Loucy (cell line): ENCODE measurements around the gene SLC22A23.

Experiments
- H2AFZ ChIP-seq: fragments of 200-600 bp; sonication (generic); 2 replicates; pipeline ENCODE4 v1.6.0; 2016; ENCODE audit warnings: antibody characterized with exemption, mild to moderate bottlenecking, low read length, moderate library complexity
- H3F3A ChIP-seq: fragments of 200-600 bp; 2 replicates; pipeline ENCODE4 v1.6.0; 2016; ENCODE audit warnings: antibody characterized with exemption, low read depth, mild to moderate bottlenecking
- H3K27me3 ChIP-seq: fragments of 200-600 bp; sonication (generic); 2 replicates; pipeline ENCODE4 v1.6.1; 2014; ENCODE audit warnings: low read length, mild to moderate bottlenecking; ENCODE audit not compliant: insufficient read depth, poor library complexity, severe bottlenecking
- H3K36me3 ChIP-seq: fragments of 200-600 bp; sonication (generic); 2 replicates; pipeline ENCODE4 v1.6.1; 2016; ENCODE audit warnings: low read length; ENCODE audit not compliant: insufficient read depth
- H3K4me1 ChIP-seq: fragments of 200-600 bp; sonication (generic); 2 replicates; pipeline ENCODE4 v1.5.1; 2014; ENCODE audit warnings: low read length, mild to moderate bottlenecking; ENCODE audit not compliant: insufficient read depth, poor library complexity, severe bottlenecking
- H3K4me2 ChIP-seq: fragments of 200-600 bp; sonication (generic); 2 replicates; pipeline ENCODE4 v1.6.0; 2014; ENCODE audit warnings: antibody characterized with exemption, low read length, low read depth, mild to moderate bottlenecking; ENCODE audit not compliant: poor library complexity, severe bottlenecking
- H3K4me3 ChIP-seq: fragments of 200-600 bp; sonication (generic); 2 replicates; pipeline ENCODE4 v1.5.1; 2014; ENCODE audit warnings: low read length, mild to moderate bottlenecking, mixed read lengths; ENCODE audit not compliant: poor library complexity, severe bottlenecking
- H3K79me2 ChIP-seq: fragments of 200-600 bp; sonication (generic); 2 replicates; pipeline ENCODE4 v1.6.1; 2014; ENCODE audit warnings: low read length; ENCODE audit not compliant: insufficient read depth
- H3K9ac ChIP-seq: fragments of 200-600 bp; sonication (generic); 2 replicates; pipeline ENCODE4 v1.6.0; 2014; ENCODE audit warnings: mild to moderate bottlenecking, low read depth, low read length, moderate library complexity; ENCODE audit not compliant: poor library complexity, severe bottlenecking
- H3K9me2 ChIP-seq: fragments of 200-600 bp; sonication (generic); replicated peaks from 2 replicates; pipeline ENCODE4 v1.6.1; 2016; ENCODE audit warnings: low read depth, low read length, mixed read lengths
- H3K9me3 ChIP-seq: fragments of 200-600 bp; sonication (generic); 2 replicates; pipeline ENCODE4 v1.6.1; 2014; ENCODE audit warnings: mild to moderate bottlenecking, antibody characterized with exemption, low read length, low read depth; ENCODE audit not compliant: insufficient read depth
- H4K20me1 ChIP-seq: fragments of 200-600 bp; sonication (generic); 2 replicates; pipeline ENCODE4 v1.6.0; 2014; ENCODE audit warnings: antibody characterized with exemption, low read length, mild to moderate bottlenecking; ENCODE audit not compliant: insufficient read depth, poor library complexity, severe bottlenecking
- CTCF ChIP-seq: fragments of 200-600 bp; sonication (generic); conservative IDR thresholded peaks from 2 replicates; pipeline ENCODE4 v1.5.1; 2014; ENCODE audit warnings: mild to moderate bottlenecking, antibody characterized with exemption, low read length
- EZH2phosphoT487 ChIP-seq: fragments of 200-600 bp; IDR thresholded peaks from 2 replicates; pipeline ENCODE4 v1.6.1; 2018; ENCODE audit warnings: antibody characterized with exemption, mild to moderate bottlenecking, moderate library complexity, borderline replicate concordance

Gene SLC22A23

GRCh38 chr6:3460253-3460652, 3.4 kb upstream of the SLC22A23 start:
- Histone ChIP-seq H2AFZ (no peak overlapping the region), H3K4me2 (no peak overlapping the region), H3K4me1 (no peaks in the 10 kb centered on the region), H3F3A (peaks cover 7% of the 10 kb centered on the region; the same call in 1 of the 2 replicates), H4K20me1 (no peaks in the 10 kb centered on the region), H3K9ac (no peak overlapping the region), H3K4me3 (no peak overlapping the region), H3K9me2 (no peaks in the 10 kb centered on the region), H3K9me3 (no peaks in the 10 kb centered on the region), H3K27me3 (no peaks in the 10 kb centered on the region), H3K36me3 (no peaks in the 10 kb centered on the region), H3K79me2 (0 out of 2 replicates have a peak, but pooled peaks cover 6% of the 10 kb centered on the region)
- TF ChIP-seq EZH2phosphoT487 (no peak), CTCF (no peak)

GRCh38 chr6:3458706-3459421, 2.0 kb upstream of the SLC22A23 start:
- H3F3A ChIP-seq, result peaks cover 7% of the 10 kb centered on the region; the same call in 1 of the 2 replicates
- no peaks in the 10 kb centered on the region for H4K20me1 ChIP-seq
- H3K4me2 ChIP-seq, result no peak overlapping the region
- no peak overlapping the region for H2AFZ ChIP-seq
- no peak overlapping the region for H3K4me3 ChIP-seq
- no peak overlapping the region for H3K9ac ChIP-seq
- 0 out of 2 replicates have a peak, but pooled peaks cover 6% of the 10 kb centered on the region for H3K79me2 ChIP-seq
- H3K9me3 ChIP-seq, result no peaks in the 10 kb centered on the region
- H3K9me2 ChIP-seq, result no peaks in the 10 kb centered on the region
- no peaks in the 10 kb centered on the region for H3K27me3 ChIP-seq
- H3K4me1 ChIP-seq, result peaks cover 8% of the 10 kb centered on the region
- TF ChIP-seq CTCF (no peak), EZH2phosphoT487 (no peak)
- no peaks in the 10 kb centered on the region for H3K36me3 ChIP-seq

- no peak for TF ChIP-seq EZH2phosphoT487
- no peak for TF ChIP-seq CTCF
- Histone ChIP-seq H3K27me3 (no peaks in the 10 kb centered on the region), H3F3A (peaks cover 7% of the 10 kb centered on the region; the same call in 1 of the 2 replicates), H3K9ac (no peak overlapping the region), H2AFZ (peak overlapping the region; percentile 59; the same call in 1 of the 2 replicates), H3K9me2 (no peaks in the 10 kb centered on the region), H4K20me1 (no peaks in the 10 kb centered on the region), H3K36me3 (no peaks in the 10 kb centered on the region), H3K4me3 (peak overlapping the region; percentile 60), H3K79me2 (0 out of 2 replicates have a peak, but pooled peaks cover 6% of the 10 kb centered on the region), H3K4me2 (peak overlapping the region; percentile 55), H3K4me1 (peaks cover 15% of the 10 kb centered on the region), H3K9me3 (no peaks in the 10 kb centered on the region)
Measured at GRCh38 chr6:3457710-3458602, 1.1 kb upstream of the SLC22A23 start.
